Heart left ventricle (tissue), 13 donors: ENCODE data around the gene ZNF341.

Experiments
- POLR2A ChIP-seq, 2 donors: fragments of 450-650 bp; IDR thresholded peaks; one replicate each; pipeline ENCODE4 v1.6.1; 2017; ENCODE audit warnings: antibody characterized with exemption in 2 of 2, mild to moderate bottlenecking in 2 of 2, moderate library complexity in 2 of 2
- TF ChIP-seq, protein P1 (sequence below), 12 donors: fragments of 200-600 bp; sonication (generic) in 4 of 12; IDR thresholded peaks; one replicate each; pipeline versions ENCODE4 v1.5.0 to v1.8.0; 2018 to 2022; ENCODE audit warnings: antibody characterized with exemption in 12 of 12, mild to moderate bottlenecking in 5 of 12
- donor health status: ischemic (EF 13 %, LVEDD 7.1; RV severe dilation, severe dysfunction).
- donor health status: DM: no; HTN: yes; CAD: no.
- donor health status: DM: no; HTN: no; CAD: no.
- donor health status: ischemic (EF 25% LVEDD 6.9; RV normal size, moderate dysfunction).
- donor health status: ischemic (EF 25% LVEDD 5.7; RV mildly dilated, moderate dysfunction).
- donor health status: ischemic (EF 35%, LVEDD 5.7; RV mildly dilated, moderate dysfunction).
- donor health status: nonischemic (EF 11% LVEDD 7.7; RV severe dilation, severe dysfunction).
- donor health status: DM: yes; HTN: yes; CAD: no.
- donor health status: PGD.
- donor health status: ischemic (EF 29% LVEDD 5.4; RV normal size, mild dysfunction).
- donor health status: nonischemic (EF 23%, LVEDD 6.1; RV moderate dilation, normal function).

DNA sequence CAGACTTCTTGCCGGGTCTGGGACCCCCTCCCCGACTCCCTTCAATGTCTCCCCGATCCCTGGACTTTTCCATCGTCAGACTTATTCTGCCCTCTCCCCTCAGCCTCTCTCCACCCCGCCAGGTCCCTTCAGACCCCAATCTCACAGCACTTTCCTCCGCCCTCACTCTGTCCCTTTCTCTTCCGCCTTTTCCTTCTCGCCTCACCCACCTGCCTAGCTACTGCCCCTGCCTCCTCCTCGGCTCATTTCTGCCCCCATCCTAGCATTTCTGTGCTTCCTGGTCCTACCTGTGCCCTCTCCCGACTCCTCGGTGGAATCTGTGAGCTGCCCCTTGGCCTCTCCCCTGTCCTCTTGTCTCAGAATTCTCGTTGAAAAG, 80.0 kb downstream of the ZNF341 start:
- TF ChIP-seq, protein P1, sequence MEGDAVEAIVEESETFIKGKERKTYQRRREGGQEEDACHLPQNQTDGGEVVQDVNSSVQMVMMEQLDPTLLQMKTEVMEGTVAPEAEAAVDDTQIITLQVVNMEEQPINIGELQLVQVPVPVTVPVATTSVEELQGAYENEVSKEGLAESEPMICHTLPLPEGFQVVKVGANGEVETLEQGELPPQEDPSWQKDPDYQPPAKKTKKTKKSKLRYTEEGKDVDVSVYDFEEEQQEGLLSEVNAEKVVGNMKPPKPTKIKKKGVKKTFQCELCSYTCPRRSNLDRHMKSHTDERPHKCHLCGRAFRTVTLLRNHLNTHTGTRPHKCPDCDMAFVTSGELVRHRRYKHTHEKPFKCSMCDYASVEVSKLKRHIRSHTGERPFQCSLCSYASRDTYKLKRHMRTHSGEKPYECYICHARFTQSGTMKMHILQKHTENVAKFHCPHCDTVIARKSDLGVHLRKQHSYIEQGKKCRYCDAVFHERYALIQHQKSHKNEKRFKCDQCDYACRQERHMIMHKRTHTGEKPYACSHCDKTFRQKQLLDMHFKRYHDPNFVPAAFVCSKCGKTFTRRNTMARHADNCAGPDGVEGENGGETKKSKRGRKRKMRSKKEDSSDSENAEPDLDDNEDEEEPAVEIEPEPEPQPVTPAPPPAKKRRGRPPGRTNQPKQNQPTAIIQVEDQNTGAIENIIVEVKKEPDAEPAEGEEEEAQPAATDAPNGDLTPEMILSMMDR (IDR thresholded peaks at IDR 0.05) = no peak
- no peak for TF ChIP-seq POLR2A (IDR thresholded peaks at IDR 0.05)
